Loucy (cell line): Measurements from ENCODE around the gene CTSE.
A peak's percentile ranks its signal among the peaks of the same experiment; 100 is the strongest.
"Not testable (repeated sequence)": the region's sequence is repeated elsewhere in the genome, so short reads cannot be mapped to it uniquely, and the experiment has no call there.

Experiments
- H2AFZ ChIP-seq: fragments of 200-600 bp; sonication (generic); 2 replicates; pipeline ENCODE4 v1.6.0; 2016; ENCODE audit warnings: antibody characterized with exemption, mild to moderate bottlenecking, low read length, moderate library complexity
- H3F3A ChIP-seq: fragments of 200-600 bp; 2 replicates; pipeline ENCODE4 v1.6.0; 2016; ENCODE audit warnings: antibody characterized with exemption, low read depth, mild to moderate bottlenecking
- H3K27me3 ChIP-seq: fragments of 200-600 bp; sonication (generic); 2 replicates; pipeline ENCODE4 v1.6.1; 2014; ENCODE audit warnings: low read length, mild to moderate bottlenecking; ENCODE audit not compliant: insufficient read depth, poor library complexity, severe bottlenecking
- H3K36me3 ChIP-seq: fragments of 200-600 bp; sonication (generic); 2 replicates; pipeline ENCODE4 v1.6.1; 2016; ENCODE audit warnings: low read length; ENCODE audit not compliant: insufficient read depth
- H3K4me1 ChIP-seq: fragments of 200-600 bp; sonication (generic); 2 replicates; pipeline ENCODE4 v1.5.1; 2014; ENCODE audit warnings: low read length, mild to moderate bottlenecking; ENCODE audit not compliant: insufficient read depth, poor library complexity, severe bottlenecking
- H3K4me2 ChIP-seq: fragments of 200-600 bp; sonication (generic); 2 replicates; pipeline ENCODE4 v1.6.0; 2014; ENCODE audit warnings: antibody characterized with exemption, low read length, low read depth, mild to moderate bottlenecking; ENCODE audit not compliant: poor library complexity, severe bottlenecking
- H3K4me3 ChIP-seq: fragments of 200-600 bp; sonication (generic); 2 replicates; pipeline ENCODE4 v1.5.1; 2014; ENCODE audit warnings: low read length, mild to moderate bottlenecking, mixed read lengths; ENCODE audit not compliant: poor library complexity, severe bottlenecking
- H3K79me2 ChIP-seq: fragments of 200-600 bp; sonication (generic); 2 replicates; pipeline ENCODE4 v1.6.1; 2014; ENCODE audit warnings: low read length; ENCODE audit not compliant: insufficient read depth
- H3K9ac ChIP-seq: fragments of 200-600 bp; sonication (generic); 2 replicates; pipeline ENCODE4 v1.6.0; 2014; ENCODE audit warnings: mild to moderate bottlenecking, low read depth, low read length, moderate library complexity; ENCODE audit not compliant: poor library complexity, severe bottlenecking
- H3K9me2 ChIP-seq: fragments of 200-600 bp; sonication (generic); replicated peaks from 2 replicates; pipeline ENCODE4 v1.6.1; 2016; ENCODE audit warnings: low read depth, low read length, mixed read lengths
- H3K9me3 ChIP-seq: fragments of 200-600 bp; sonication (generic); 2 replicates; pipeline ENCODE4 v1.6.1; 2014; ENCODE audit warnings: mild to moderate bottlenecking, antibody characterized with exemption, low read length, low read depth; ENCODE audit not compliant: insufficient read depth
- H4K20me1 ChIP-seq: fragments of 200-600 bp; sonication (generic); 2 replicates; pipeline ENCODE4 v1.6.0; 2014; ENCODE audit warnings: antibody characterized with exemption, low read length, mild to moderate bottlenecking; ENCODE audit not compliant: insufficient read depth, poor library complexity, severe bottlenecking
- EZH2phosphoT487 ChIP-seq: fragments of 200-600 bp; IDR thresholded peaks from 2 replicates; pipeline ENCODE4 v1.6.1; 2018; ENCODE audit warnings: antibody characterized with exemption, mild to moderate bottlenecking, moderate library complexity, borderline replicate concordance
- TF ChIP-seq, protein P1 (sequence below): fragments of 200-600 bp; sonication (generic); conservative IDR thresholded peaks from 2 replicates; pipeline ENCODE4 v1.5.1; 2014; ENCODE audit warnings: mild to moderate bottlenecking, antibody characterized with exemption, low read length

Gene CTSE

GRCh38 chr1:206062464-206062863 lies 38.8 kb upstream of the CTSE start:
- TF ChIP-seq EZH2phosphoT487: no peak
- TF ChIP-seq, protein P1, sequence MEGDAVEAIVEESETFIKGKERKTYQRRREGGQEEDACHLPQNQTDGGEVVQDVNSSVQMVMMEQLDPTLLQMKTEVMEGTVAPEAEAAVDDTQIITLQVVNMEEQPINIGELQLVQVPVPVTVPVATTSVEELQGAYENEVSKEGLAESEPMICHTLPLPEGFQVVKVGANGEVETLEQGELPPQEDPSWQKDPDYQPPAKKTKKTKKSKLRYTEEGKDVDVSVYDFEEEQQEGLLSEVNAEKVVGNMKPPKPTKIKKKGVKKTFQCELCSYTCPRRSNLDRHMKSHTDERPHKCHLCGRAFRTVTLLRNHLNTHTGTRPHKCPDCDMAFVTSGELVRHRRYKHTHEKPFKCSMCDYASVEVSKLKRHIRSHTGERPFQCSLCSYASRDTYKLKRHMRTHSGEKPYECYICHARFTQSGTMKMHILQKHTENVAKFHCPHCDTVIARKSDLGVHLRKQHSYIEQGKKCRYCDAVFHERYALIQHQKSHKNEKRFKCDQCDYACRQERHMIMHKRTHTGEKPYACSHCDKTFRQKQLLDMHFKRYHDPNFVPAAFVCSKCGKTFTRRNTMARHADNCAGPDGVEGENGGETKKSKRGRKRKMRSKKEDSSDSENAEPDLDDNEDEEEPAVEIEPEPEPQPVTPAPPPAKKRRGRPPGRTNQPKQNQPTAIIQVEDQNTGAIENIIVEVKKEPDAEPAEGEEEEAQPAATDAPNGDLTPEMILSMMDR: no peak
- Histone ChIP-seq H3K9me2 (no peaks in the 10 kb centered on the region), H3F3A (no peaks in the 10 kb centered on the region), H4K20me1 (no peaks in the 10 kb centered on the region), H3K4me3 (no peak overlapping the region), H3K4me1 (peaks cover 24% of the 10 kb centered on the region), H3K9me3 (no peaks in the 10 kb centered on the region), H3K27me3 (no peaks in the 10 kb centered on the region), H2AFZ (no peak overlapping the region), H3K4me2 (no peak overlapping the region), H3K79me2 (no peaks in the 10 kb centered on the region), H3K9ac (no peak overlapping the region), H3K36me3 (peaks cover 14% of the 10 kb centered on the region; the same call in 1 of the 2 replicates)

DNA sequence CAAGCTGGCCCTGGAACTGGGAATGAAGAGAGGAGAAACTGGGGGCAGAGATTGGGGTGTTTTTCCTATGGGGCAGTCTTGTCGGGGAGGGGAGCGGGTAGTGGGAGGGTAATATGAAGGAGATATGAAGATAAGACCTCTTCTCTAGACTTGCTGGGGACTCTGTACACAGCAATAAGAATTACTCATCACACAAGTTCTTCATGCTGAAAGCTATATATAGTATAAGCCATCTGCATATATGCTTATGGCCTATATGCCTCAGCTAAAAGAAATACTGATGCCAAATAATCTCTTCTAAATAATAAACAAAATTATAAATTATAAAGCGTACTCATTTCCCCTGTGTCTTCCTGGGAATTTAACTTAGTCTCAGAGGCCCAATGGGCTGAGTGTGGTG lies 37.1 kb upstream of the CTSE start:
- Histone ChIP-seq H3K4me3 (no peak overlapping the region), H3F3A (no peaks in the 10 kb centered on the region), H3K9me2 (no peaks in the 10 kb centered on the region), H3K9ac (no peak overlapping the region), H3K27me3 (no peaks in the 10 kb centered on the region), H4K20me1 (no peaks in the 10 kb centered on the region), H3K9me3 (no peaks in the 10 kb centered on the region), H3K4me2 (no peak overlapping the region), H3K79me2 (no peaks in the 10 kb centered on the region), H3K36me3 (peaks cover 30% of the 10 kb centered on the region), H3K4me1 (peaks cover 15% of the 10 kb centered on the region), H2AFZ (no peak overlapping the region)
- no peak for TF ChIP-seq EZH2phosphoT487

DNA sequence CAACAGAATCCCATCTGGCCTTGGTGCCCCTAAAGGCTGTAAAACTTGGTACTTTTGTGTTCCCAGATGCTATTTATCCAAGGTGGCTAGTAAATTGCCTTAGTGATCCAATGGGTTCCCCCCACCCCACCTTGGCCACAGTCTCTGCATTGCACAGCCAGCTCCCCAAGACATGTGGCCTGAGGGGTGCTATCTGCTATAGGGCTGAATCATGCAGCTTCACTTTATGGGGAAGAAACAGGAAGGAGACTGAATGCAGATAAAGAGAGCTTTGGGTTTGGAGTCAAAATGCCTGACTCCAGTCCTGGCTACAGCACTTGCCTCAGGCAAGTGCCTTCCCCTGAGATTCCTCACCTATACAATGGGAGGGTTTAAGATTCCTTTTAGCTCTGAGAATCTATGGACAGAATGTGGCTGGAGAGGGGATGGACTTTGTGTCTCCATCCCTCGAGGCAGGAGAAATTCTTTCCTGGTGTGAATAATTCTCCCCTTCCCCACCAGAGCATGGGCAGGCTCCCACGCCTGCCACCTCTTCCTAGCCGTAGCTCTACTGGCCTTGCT lies 35.7 kb upstream of the CTSE start:
- Histone ChIP-seq H3K4me1 (peaks cover 22% of the 10 kb centered on the region), H2AFZ (no peak overlapping the region), H3K9ac (peak overlapping the region; percentile 18), H3K36me3 (peaks cover 35% of the 10 kb centered on the region), H3K79me2 (no peaks in the 10 kb centered on the region), H3F3A (no peaks in the 10 kb centered on the region), H3K27me3 (no peaks in the 10 kb centered on the region), H3K9me2 (no peaks in the 10 kb centered on the region), H3K4me3 (no peak overlapping the region), H3K9me3 (no peaks in the 10 kb centered on the region), H3K4me2 (peak overlapping the region; percentile 36), H4K20me1 (no peaks in the 10 kb centered on the region)
- TF ChIP-seq, protein P1: no peak
- no peak for TF ChIP-seq EZH2phosphoT487

DNA sequence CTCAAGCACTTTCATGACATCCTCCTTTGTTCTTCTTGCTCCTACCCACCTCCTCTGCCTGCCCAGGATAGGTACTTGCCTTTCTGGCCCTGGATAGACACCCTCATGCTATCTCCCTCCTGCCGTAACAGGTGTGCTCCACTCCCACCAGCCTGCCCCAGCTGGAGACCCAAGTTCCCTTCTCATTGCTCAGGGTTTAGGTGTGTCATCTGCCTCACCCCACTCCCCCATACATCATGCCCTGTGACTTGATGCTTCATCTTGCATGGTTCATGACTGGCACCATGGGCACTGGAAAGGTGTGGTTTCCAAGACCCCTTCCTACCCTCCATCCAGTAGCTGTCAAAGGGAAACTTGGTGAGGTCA lies 35.2 kb upstream of the CTSE start:
- H3K4me3 ChIP-seq: no peak overlapping the region
- H2AFZ ChIP-seq: no peak overlapping the region
- H3K4me1 ChIP-seq: peaks cover 27% of the 10 kb centered on the region
- H3K9me2 ChIP-seq: no peaks in the 10 kb centered on the region
- H3K9me3 ChIP-seq: no peaks in the 10 kb centered on the region
- TF ChIP-seq, protein P1: no peak
- no peak for TF ChIP-seq EZH2phosphoT487
- peaks cover under 1% of the 10 kb centered on the region for H4K20me1 ChIP-seq
- H3K27me3 ChIP-seq: no peaks in the 10 kb centered on the region
- peak overlapping the region; percentile 36 for H3K4me2 ChIP-seq
- 0 out of 2 replicates have a peak, but pooled peaks cover under 1% of the 10 kb centered on the region for H3K79me2 ChIP-seq
- H3K9ac ChIP-seq: peak overlapping the region; percentile 18
- no peaks in the 10 kb centered on the region for H3F3A ChIP-seq
- H3K36me3 ChIP-seq: peaks cover 35% of the 10 kb centered on the region

DNA sequence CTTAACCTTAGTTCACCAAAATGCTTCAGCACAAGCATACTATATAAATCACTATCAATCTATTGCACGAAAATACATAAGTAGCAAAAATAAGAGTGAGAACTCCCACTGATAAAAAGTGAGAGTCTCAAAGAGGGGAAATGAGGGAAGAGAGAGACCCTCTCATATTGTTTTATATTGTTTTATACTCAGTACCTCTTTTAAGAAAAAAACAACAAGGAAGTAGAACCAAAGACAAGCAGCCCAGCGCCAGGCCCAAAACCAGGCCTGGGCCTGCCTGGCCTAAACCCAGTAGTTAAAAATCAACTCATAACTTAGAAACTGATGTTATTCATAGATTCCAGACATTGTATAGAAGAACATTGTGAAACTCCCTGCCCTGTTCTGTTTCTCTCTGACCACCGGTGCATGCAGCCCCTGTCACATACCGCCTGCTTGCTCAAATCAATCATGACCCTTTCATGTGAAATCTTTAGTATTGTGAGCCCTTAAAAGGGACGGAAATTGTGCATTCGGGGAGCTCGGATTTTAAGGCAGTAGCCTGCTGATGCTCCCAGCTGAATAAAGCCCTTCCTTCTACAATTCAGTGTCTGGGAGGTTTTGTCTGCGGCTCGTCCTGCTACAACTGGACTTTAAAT lies 34.7 kb upstream of the CTSE start:
- H3K27me3 ChIP-seq, H3F3A ChIP-seq, H3K4me3 ChIP-seq, H3K4me2 ChIP-seq, H3K9ac ChIP-seq, H2AFZ ChIP-seq, H3K9me2 ChIP-seq, H3K79me2 ChIP-seq, H3K9me3 ChIP-seq, H4K20me1 ChIP-seq: not testable (repeated sequence)
- Histone ChIP-seq H3K36me3 (peaks cover 40% of the 10 kb centered on the region), H3K4me1 (peaks cover 32% of the 10 kb centered on the region)
